GM23248 (cell line): Measurements from ENCODE around the gene IL20RA.

Source experiments
- EZH2 ChIP-seq: fragments of 200-600 bp; sonication (generic); IDR thresholded peaks from 2 replicates; pipeline ENCODE4 v1.6.1; 2018; ENCODE audit warnings: antibody characterized with exemption, mild to moderate bottlenecking; ENCODE audit not compliant: insufficient read depth, poor library complexity, severe bottlenecking
- EZH2phosphoT487 ChIP-seq: fragments of 200-600 bp; sonication (generic); IDR thresholded peaks from 2 replicates; pipeline ENCODE4 v1.6.1; 2018; ENCODE audit warnings: antibody characterized with exemption, moderate library complexity, mild to moderate bottlenecking, low read depth; ENCODE audit not compliant: insufficient read depth

DNA sequence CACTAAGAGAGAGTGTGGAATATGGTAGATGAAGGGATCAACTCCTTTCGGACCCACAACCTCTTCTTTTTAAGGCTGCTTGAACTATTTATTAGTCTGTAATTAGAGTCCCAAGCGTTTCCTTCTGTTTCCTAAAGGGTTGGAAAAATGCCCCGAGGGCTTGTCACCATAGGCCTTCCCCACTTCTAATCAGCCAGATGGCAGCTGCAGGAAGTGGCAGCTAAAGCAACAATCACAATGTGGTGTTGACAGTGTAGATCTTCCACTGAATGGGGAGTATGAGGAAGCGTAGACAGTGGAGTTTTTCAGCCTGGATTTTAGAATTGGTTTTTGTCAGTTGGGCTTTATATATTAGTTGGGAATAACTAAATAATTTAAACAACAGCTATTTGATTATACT lies 82.1 kb downstream of the IL20RA start:
- TF ChIP-seq EZH2phosphoT487 (no peak), EZH2 (no peak)
